ENCODE data around the gene CACYBP.

The CACYBP gene

DNA sequence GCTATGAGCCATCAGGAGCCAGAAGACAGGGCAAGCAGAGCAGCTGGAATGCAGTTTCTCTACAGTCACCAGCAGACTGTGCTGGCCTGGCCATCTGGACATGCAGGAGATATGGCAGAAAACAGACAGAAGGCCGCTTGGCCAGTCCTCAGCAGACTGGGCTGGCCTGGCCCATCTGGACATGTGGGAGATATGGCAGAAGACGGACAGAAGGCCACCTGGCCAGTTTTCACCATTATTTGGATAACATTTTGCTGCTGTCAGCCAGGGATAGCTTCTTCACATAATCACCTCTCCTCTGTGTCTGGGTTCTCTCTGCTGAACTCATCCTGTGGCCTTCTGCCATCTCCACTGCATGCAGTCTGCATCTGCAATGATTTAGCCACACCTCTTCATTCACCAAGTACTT is 25.0 kb upstream of the CACYBP start:
- DNase-seq (ENCODE audit: low read depth), result no peak

DNA sequence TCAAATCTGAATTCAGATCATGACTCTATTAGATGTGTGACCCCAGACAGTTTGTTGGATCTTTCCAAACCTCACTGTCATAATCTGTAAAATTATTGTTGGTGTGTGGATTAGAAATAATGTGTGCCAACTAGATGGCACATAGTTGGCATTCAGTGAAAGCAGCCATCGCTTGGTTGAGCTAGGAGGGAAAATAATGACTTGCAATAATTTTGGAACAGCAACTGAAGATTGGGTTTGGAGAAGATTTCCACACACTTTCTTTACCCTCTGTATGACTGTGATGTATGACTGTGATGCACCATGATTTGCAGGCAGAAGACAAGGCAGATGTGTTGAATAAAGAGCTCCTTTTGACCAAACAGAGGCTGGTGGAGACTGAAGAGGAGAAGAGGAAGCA is 24.0 kb upstream of the CACYBP start:
- DNase-seq (ENCODE audit: low read depth), result no peak

DNA sequence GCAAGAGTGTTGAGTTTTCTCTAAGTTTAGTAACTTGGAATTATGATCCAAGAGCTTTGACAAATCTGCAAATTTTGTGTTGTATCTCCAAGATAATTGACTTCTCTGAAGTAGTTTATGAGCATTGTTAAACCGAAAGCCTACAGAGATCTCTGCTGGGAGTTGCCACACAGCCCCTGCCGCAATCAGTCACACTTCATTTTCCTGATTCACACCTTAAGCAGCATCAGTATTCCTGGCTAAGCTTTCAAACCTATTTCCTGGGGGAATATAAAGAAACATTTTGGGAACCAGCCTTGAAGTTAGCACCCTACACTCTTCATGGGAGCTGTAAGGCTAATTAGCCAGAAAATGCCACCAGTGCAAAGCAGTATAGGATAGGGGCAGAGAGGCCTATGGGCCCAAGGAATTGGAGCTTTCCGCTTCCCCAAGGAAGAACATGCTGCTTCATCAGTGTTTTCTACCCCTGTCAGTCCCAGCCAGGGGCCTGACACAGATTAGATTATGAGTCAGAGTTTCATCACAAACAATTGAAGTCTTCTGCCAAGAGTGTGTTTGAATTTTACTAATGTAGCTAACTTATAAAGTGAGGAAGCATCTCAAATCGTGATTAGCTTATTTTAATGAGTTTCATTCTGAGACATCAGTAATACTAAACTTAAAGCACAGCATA is 23.2 kb upstream of the CACYBP start:
- no peak for DNase-seq (ENCODE audit: low read depth)

DNA sequence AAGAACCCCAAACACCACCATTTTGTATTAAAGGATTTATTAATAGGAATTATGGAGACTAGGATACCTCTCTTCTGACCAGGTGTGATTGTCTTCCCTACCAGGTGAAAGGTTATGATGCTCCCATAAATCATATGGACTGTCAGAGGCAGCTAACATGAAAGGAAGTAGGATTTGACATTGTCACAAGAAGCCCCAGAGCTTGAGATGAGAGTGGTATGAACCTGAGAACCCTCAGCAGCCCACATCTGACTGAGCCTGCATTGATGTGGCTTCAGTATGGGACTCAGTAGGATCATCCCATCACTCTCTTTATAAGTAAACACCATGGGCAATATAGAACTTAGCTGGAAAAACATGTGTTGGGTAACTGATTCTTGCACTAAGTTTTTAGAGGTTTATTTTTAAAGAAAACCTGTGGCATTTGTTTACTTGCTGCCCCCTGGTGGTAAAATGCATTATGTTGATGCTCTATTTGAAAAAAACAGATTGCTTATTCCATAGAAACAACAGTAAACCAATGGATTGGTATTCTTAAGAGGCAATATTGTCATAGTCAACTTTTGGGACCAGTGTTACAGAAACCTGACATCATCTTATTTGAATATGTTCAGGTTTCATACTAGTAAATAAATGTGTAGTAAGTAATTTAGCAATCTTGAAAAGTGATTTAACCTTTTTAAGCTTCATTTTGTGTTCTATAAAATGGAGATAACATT is 16.6 kb upstream of the CACYBP start:
- no peak for DNase-seq (ENCODE audit: low read depth)

DNA sequence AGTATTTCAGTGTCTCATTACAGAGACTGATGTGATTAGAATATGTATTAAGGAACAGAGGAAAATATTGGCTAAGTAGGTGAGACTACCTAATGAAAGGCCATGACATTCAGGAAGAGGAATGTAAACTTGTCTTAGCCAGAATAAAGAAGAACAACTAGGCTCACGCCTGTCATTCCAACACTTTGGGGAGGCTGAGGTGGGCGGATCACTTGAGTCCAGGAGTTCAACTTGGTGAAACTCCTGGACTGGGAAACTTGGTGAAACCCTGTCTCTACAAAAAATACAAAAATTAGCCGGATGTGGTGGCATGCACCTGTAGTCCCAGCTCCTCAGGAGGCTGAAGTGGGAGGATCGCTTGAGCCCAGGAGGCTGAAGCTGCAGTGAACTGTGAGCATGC is 14.8 kb upstream of the CACYBP start:
- no peak for DNase-seq (ENCODE audit: low read depth)

DNA sequence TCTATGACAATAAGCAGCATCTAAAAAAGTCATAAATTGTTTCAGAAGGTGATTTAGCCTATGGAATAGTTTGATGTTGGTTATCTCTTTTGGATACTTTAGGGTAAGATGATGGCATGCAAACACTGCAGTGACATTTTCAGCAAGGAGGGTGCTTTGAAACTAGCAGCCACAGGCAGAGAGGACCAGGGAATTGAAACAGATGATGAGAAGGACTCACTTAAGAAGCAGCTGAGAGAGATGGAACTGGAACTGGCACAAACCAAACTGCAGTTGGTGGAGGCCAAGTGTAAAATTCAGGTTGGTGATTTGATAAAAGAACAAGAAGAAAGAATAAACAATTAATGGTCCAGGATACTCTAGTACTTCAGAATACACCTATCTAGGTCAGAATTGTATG is 11.2 kb upstream of the CACYBP start:
- DNase-seq (ENCODE audit: low read depth), result no peak

DNA sequence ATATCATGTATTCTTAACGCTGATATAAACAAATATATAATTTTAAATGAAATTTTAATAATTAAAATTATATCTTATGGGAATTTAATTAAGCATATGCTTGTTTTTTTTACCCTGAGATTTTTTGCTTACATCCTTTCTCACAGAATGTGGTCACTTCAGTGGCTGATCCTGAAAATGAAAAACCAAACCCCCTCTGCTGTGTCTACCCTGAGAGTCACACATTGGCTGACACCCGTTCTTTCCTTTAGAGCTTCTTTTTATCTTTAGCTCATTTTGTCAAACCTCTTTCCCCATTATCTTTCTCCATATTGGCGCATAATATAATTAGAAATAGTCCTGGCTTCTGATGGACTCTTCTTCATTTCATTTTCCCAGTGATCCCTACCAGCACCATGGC is 10.8 kb upstream of the CACYBP start:
- no peak for DNase-seq (ENCODE audit: low read depth)

DNA sequence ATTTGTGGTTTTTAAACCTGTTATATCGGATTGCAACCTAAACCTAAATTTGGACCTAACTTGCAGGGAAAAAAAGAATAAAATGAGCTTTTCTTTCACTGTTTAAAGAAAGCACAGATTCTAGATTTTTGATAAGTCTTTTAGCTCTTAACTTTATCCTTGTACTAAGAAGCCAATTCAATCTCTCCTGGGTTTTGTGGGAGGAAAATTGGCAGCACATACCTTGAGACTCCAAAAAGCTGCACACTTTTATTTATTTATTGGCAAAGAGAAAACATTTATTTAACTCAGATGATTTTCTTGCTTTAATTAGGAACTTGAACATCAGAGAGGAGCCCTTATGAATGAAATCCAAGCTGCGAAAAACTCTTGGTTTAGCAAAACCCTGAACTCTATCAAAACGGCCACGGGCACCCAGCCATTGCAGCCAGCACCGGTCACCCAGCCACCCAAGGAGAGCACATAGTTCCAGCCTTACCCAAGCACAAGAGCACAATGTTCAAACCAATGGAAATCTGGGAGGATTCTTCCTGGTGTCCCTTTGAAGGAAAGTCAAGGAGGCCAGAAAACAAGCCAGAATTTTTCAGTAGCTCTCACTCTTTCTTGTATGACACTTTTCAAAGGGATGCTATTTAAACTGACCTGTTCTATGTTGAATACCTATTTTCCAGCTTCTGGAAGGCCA is 10.1 kb upstream of the CACYBP start:
- DNase-seq (ENCODE audit: low read depth), result no peak

DNA sequence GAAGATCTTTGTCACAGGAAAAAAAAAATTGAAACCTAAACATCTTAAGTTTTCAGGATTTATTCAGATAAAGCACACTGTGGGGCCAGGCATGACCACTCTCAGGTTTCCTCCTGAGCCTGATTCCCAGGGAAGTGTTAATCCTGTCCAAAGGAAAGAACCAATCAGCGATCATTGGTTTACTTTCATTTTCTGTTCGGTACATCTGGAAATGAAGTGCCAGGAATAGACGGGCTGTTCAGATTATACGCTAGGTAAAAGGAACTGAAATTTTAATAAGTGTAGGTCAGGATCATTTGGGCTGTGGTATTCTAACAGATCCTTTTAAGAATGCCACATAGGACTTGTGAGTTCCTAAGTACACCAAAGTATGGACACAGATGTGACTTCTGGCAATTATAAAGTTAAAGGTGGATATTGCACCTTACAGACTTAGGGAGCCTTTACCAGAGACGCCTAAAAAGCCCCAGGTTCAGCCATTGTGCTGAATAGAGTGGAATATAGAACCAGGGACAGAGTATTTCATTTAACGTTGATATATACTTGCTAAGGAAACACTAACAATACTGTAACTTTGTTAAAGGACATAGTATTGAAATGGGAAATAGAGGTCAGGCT is 9.3 kb upstream of the CACYBP start:
- no peak for DNase-seq (ENCODE audit: low read depth)

DNA sequence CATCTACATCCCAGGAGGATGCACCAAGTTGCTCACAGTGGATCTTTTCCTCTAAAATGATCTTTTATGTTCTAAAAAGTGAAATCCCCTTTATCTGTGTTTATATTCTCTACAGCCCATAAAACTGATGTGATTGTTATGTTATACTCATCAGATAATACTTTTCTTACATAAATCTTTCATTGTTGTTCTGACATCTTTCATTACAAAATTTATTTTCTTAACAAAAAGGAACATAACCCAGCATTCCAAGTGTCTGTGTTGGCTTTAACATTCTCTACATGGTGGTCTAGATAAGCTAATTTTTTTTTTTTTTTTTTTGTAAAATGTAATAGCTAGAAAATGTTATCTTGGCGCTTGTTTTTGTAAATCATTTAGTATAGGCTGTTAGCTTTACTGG is 8.3 kb upstream of the CACYBP start:
- no peak for DNase-seq (ENCODE audit: low read depth)

DNA sequence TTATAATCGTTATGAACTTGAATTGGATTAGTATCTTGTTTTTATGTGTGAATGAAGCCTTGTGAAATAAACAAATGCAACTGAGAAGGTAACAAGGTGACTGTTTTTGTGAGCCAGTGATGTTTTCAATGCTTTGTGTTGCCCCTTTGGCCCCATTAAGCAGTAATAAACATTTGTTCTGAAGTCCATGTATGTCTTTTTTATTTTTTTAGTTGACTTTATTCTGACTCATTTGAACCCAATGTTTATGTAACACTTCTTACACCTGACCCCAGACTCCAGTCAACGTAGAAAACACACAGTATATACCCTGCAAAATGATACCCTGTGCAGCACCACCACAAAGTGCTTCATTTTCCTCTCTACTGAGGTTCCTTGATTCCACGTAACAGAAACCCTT is 4.6 kb upstream of the CACYBP start:
- DNase-seq (ENCODE audit: low read depth), result no peak

DNA sequence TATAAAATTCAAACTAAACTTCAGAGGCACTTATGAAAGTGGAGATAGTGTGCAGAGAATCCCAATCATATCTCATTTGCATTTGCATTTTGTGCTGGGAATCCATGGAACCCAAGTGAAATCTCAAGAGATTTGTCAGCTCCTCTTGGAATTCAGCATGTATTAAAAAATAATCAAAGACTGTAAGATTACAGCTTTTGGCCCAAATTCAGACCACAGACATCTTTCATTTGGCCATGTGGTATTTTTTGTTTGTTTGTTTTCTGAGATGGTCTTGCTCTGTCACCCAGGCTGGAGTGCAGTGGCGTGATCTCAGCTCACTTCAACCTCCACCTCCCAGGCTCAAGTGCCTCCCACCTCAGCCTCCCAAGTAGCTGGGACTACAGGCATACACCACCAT is 3.8 kb upstream of the CACYBP start:
- no peak for DNase-seq (ENCODE audit: low read depth)

DNA sequence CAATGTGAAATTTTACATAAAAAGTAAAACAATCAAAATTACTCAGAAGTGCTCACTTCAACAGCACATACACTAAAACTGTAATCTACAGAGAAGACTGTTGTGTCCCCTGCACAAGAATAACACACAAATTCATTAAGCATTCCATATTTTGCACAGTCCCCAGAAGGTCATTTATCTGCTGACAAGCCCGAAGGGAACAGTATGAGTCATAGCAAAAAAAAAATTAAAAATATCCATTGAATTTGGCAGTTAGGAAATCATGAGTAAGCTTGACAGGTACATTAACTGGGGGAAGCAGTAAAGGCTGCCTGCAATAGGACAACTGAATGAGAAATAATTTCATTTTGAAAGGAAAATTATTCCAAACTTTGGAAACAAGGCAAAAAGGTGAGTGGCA is 3.3 kb upstream of the CACYBP start:
- DNase-seq (ENCODE audit: low read depth), result no peak

DNA sequence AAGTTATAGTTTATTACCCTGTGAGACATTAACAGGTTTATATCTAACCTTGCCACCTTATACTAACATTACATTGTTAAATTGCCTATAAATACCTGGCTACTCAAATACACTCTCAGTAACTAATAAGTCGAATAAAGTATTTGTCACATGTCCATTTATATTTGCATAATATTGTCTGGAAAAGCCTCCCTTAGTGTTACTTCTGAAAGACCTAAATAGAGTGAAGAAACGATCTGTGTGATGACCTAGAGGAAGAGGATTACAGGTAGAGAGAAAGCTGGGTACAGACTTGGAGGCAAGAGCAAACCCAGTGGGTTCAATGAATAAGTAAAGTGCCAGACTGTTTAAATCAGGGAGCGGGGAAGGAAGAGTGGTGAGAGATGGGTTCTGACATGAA is 2.7 kb upstream of the CACYBP start:
- no peak for DNase-seq (ENCODE audit: low read depth)

DNA sequence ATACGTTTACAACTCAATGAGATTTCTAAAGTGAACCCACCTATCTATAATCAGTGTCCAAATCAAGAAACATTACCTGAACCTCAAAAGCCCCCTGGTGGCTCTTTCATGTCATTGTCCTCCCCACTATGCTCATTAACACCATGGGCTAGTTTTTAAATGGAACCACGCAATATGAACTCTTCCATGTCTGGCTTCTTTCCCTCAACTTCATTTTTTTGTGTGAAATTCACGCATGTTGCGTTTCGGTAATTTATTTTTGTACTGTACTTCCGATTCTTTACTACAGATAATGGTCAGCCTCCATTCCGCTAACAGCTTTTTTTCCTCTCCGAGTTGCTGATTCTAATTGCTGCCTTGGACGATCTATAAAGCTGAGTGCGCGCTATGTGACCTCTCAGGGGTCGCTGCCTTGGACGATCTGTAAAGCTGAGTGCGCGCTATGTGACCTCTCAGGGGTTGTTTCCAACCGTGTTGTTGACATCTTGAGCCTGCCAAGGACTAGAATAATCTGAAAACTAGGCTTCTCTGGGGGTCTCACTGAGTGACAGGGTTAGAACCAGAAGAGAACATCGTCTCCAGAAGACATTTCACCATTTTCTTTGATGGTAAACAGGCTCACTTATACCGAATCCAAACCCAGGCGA is 1.1 kb upstream of the CACYBP start:
- peak; percentile 28 for DNase-seq (ENCODE audit: low read depth)

DNA sequence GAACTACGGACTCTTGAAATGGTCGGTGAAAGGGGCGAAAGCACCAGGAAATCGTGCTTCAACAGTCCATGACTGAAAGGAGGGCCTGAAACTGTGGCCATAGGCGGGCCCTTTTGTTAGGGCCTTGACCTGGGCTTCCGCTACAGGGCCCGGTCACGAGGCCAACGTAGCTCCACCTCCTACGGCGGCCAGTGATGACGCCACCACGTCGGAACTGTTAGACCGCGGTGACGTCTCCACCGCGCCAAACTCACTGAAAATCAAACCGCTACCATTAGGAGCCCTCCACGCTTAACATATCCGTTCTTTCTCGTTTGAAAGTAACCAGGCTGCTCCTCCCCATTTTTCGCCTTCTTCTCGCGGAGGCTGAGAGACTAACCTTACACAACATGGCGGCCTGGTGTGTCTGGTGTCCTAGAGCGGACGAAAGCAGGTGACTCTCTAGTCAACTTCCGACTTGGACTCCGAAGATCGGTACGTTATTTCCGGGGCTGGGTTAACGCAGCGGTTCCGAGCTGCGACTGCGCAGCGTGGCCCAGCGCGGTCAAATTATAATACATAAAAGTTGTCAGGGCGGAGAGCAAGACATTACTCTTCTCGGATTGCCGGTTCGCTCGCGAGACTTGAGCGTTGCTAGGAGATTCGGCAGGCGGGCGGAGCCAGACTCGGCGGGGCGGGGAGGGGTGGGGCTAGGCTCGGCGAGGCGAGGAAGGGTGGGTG is 371 bp upstream of the CACYBP start:
- DNase-seq (ENCODE audit: low read depth), result peak; percentile 95

DNA sequence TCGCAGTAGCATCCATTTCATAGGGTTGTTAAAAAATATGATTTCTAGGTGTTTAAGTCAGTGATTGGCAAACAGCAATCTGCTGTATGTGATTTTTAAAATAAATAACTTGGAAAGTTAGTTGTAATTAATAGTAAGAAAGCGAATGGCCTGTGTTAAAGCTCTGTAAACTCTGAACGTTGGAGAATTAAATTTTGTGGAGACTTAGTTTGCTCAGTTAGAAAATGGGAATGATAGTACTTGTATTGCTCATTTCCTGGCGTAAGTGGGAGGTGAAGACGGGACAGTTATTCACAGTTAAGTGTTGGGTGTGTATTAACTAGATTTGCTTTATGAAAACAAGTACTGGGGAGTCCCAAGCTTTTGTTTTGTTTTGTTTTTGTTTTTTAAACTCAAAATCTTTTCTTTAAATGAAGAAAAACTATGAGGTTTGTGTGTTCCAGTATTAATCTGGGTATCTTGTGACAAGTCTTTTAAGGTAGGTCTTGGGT is 995 bp downstream of the CACYBP start:
- DNase-seq (ENCODE audit: low read depth), result no peak

DNA sequence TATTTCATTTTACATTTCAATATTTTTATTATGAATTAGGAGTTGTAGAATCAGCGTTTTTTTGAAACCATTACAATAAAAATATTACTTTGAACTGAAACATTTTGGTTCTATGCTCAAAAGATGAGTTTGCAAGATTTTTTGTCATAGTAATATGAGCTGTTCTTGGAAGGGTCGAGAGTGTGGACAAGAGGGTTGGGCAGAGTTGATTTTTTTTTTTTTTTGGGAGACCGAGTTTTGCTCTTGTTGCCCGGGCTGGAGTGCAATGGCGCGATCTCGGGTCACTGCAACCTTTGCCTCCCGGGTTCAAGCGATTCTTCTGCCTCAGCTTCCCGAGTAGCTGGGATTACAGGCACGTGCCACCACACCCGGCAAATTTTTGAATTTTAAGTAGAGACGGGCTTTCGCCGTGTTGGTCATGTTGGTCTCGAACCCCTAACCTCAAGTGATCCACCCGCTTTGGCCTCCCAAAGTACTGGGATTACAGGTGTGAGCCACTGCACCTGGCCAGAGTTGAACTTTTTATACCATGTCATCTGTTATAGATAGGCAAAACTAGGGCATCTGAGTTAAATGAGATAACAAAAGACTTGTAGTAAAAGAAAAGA is 3.3 kb downstream of the CACYBP start:
- no peak for DNase-seq (ENCODE audit: low read depth)

DNA sequence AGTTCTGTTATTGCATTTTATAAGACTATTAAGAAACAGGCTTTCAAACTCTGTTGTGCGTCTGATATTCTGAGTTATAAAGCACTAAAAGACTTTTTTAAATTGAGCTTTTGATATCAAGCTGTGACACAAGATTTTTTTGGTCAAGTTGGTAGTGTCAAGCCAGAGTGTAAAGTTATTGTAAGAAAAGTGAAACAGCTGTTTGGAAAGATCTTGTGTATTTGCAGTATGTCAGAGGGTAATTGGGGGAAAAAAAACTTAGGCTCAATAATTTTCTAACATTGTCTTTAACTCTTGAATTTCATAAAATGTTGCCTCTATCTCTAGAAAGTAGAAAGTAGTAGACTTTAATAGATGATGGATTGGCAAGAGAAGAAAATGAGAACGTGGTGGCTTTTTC is 3.8 kb downstream of the CACYBP start:
- DNase-seq (ENCODE audit: low read depth), result no peak

DNA sequence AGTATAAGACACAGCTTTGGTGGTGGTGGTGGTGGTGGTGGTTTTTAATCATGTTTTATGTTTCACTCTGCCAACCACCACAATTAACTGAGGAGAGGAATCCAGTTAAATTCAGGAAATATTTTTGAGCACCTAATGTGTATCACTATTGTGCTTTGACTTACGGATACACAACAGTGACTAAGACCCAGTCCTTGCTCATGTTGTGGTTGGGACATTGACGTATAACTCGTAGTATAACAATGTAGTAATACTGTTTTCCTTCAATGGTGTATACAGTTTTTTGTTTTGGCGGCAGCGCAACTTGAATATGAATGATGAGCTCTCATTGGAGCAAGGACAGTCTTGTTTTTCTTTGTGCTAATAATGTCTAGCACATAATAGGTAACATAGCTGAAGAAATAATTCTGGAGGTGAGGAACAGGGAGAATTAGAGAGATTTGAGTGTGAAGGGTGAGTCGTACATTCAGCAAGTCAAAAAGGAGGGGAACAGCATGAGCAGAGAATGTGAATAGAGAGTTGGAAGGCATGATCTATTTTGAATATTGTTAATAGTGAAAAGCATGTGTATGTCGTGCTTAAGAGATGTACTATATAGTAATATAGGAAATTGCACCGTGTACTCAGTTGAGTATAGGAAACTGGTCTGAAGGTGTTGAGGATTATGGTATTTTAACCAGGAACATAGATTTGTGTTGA is 5.5 kb downstream of the CACYBP start:
- DNase-seq (ENCODE audit: low read depth), result no peak

DNA sequence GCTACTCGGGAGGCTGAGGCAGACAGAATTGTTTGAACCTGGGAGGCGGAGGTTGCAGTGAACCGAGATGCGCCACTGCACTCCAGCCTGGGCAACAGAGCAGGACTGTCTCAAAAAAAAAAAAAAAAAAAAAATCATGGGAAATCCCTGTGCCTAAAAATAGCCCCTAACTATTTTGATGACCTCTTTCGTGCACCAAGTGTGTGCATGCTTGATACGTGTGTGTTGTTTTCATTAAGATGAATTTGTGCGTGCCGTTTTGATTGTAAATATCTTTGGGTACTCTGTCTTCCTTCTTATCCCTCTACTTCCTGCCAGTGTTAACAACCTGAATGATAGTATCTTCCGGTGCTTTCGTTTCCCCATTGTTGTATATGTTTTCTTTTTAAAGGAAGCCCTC is 9.8 kb downstream of the CACYBP start:
- no peak for DNase-seq (ENCODE audit: low read depth)
